Measurements from ENCODE around the gene DYNC2LI1.
A peak's percentile ranks its signal among the peaks of the same experiment; 100 is the strongest.

Gene DYNC2LI1

DNA sequence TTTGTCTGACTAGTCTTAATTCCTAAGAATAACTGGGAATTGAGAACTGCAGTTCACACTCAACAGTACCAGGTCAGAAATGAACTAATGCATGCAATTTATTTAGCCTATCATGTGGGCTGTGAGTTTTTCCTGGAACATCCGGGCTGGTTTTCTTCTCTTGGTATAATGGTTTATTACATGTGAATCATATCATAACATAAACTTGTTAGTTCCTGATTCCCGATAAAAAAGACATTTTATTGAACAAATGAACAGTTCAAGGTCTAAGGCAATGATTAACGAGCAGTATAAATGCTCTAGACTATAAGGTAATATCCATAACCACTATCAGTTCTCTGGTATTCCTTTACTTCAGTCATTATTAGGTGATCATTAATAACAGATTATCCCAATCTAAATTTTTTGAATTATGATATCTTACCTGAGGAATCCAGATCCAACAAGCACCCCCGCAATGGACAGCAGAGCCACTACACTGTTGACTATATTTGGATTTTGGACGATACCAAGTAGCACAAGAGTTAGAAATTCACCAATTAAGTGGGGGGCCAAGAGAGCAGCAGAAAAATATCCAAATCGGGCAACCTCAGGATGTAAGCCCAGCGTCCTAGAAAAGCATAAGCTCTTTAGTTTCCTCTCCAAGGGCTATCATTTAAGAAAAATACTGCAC is 45.8 kb downstream of the DYNC2LI1 start:
- no peak for DNase-seq

DNA sequence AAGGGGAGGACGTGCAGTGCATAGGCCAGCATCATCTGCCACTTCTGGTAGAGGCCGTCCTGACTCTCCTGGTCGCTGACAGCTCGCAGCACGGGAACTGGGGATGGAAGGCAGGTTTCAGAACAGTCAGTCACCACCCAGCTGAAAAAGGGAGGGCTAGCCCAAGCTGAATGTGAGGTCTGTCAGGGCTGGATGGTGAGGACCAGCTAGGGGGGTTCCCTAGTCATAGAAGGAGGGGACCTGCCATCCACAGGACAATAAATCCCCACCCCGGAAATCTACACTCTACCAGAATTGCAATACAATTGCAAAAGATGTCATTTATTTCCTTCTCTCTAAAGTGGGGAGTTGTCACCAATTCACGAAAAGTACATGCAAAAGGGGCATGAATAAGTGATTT is 49.0 kb downstream of the DYNC2LI1 start:
- DNase-seq: no peak

DNA sequence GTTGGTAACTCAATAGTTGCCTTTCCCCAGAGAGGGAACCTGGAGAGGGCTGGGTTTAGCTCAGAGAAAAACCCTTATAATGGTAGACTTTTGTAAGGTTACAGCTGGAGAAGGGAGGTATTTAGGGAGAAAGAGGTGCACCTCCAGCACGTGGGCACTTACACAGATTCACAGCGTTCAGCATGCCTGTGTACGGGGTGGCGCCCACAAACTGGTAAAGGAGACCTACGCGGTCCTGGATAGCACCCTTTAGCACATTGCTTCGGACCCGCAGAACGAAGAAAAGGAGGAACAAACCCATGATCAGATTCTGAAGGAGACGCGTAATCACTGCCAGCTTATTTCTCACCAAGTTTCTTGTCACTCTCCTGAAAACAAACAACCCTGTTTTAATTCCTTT is 49.9 kb downstream of the DYNC2LI1 start:
- DNase-seq: no peak

DNA sequence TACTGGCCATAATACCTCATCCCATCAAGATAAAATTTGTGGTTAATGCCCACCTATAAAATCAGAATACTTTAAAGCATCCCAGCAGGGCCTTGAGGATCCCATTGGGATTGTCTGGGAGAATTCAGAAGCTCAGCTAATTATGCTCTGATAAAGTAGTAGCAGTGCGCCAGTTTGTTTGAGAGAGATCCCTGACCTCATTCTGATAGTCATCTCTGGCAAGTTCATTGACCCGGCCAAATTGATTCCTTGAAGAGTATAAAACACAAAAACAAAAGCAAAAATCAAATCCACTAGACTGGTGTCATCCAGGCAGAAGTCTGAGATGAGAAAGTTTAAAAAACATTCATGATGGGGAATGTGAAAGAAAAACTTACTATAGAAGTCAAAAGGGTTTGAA is 50.7 kb downstream of the DYNC2LI1 start:
- DNase-seq: no peak

DNA sequence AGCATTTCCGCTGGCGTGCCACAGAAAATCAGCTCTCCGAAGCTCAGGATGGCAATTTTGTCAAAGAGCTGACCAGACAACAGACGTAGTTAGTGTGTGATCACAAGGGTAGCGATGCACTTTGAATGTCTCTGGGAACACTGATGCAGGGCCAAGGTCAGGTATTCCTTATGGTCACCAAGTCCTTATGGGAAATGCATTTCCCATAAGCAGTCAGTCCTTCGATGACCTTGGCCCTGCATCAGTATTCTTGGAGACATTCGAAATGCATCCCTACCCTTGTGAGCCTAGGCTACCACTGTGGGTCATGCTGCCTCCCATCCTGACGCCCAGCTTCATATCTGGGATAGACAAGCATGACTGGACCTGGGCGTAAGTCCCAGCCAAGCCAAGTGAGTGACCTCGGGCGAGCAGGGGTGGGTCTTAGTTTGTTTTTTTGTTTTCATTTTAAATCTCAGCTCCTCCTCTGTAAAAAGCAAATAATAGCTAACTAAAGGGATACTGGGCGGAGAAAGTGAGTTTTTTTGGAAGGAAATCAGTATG is 51.2 kb downstream of the DYNC2LI1 start:
- DNase-seq: no peak

DNA sequence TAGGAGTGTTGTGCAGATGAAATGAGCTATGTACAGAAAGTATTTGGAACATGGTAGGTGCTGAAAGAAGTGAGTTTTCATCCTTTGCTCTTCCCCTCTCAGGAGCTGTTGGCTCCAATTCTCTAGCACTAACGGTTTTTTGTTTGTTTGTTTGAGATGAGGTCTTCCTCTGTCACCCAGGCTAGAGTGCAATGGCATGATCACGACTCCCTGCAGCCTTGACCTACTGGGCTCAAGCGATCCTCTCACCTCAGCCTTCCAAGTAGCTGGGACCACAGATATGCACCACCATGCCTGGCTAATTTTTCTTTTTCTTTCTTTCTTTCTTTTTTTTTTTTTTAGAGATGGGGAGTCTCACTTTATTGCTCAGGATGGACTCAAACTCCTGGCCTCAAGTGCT is 52.0 kb downstream of the DYNC2LI1 start:
- no peak for DNase-seq

DNA sequence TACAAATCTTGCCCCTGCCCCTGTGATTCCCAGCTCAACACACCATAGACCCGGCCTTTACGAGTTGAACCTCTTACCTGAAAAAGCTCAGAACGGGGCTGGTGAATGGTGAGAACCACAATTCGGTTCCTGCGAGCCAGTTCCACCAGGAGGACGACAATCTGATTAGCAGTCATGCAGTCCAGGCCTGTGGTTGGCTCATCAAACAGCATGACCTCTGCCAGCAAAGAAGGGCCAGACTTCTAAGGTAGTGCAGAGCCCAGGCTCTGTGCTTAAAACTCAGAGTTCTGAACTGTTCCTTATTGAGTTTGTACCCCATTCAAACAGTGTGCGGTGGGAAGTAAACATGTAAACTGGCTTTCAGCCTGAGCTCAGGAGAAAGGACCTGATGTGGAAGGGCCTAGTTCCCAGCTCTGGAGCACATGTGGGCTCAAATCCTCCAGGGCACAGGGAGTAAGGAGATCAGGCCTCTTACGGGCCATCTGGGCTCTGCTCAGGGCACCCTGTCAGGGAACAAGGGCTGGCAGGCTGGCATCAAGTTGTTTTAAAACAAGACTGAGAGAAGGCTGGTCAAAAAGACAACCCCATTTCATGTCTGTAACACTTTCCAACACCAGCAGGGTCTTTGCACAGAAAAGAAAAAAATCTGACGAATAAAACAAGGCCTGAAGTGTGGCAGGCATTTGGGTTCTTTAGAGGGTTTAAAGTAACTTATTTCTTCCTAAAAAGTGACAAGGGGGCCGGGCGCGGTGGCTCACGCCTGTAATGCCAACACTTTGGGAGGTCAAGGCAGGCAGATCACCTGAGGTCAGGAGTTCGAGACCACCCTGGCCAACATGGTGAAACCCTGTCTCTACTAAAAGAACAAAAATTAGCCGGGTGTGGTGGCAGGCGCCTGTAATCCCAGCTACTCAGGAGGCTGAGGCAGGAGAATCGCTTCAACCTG is 52.7 kb downstream of the DYNC2LI1 start:
- no peak for DNase-seq

DNA sequence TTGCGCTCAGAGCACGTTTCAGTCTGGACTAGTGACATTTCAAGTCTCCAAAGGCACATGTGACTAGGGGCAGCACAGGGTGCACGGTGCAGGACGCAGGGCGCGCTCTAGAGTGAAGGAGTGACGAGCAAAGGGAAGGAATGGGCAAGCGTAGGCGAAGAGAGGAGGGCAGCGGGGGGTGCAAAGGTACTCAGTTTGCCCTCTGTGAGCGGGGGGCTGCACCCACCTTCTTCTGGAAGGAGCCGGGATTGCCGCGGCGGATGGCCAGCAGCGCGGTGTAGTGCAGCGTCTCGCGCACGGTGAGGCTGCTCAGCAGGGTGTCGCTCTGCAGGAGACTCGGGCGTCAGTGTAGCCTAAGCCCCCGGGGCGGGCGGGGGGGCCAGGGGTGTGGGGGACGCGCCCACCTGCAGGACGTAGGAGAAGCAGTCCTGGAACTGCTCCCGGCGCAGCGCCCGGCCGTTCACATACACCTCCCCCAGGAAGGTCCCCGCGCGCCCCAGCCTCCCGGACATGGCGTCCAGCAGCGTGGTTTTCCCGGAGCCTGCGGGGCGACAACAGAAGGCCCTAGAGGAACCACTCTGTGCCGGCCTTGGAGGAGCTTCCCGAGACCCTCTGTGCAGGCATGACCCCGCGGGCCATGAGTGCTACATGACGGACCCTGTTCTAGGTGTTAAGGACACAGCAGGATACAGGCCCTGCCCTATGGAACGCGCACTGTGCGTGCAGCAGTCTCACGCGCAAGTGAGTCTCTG is 57.9 kb downstream of the DYNC2LI1 start:
- DNase-seq: peak; percentile 81

DNA sequence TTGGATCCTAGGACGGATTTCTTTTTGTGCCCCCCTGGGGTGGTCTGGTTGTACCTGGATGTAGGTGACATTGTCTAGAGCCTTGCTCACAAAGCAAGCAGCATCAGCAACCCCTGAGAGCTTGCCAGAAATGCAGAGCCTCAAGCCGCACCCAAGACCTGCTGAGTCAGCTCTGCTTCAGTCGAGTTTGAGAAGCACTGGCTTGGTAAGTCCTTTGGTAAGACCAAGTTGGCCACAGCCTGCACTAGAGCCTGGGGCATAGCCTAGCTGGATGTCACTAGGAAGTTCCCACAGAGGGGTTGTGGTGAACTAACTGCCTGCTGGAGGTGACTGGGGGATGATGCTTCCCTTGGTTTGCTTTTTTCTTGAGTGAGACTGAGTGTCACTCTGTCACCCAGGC is 58.6 kb downstream of the DYNC2LI1 start:
- DNase-seq: peak; percentile 34

DNA sequence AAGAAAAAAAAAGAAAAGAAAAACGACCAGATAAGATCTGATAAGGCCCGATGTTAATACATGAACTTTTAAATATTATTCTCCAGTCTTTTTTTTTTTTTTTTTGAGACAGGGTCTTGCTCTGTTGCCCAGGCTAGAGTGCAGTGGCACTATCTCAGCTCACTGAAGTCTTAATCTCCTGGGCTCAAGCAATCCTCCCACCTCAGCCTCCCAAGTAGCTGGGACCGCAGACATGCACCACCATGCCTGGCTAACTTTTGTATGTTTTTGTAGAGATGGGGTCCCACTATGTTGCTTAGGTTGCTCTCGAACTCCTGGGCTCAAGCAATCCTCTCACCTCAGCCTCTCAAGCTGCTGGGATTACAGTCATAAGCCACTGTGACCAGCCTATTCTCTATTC is 63.2 kb downstream of the DYNC2LI1 start:
- DNase-seq: no peak

DNA sequence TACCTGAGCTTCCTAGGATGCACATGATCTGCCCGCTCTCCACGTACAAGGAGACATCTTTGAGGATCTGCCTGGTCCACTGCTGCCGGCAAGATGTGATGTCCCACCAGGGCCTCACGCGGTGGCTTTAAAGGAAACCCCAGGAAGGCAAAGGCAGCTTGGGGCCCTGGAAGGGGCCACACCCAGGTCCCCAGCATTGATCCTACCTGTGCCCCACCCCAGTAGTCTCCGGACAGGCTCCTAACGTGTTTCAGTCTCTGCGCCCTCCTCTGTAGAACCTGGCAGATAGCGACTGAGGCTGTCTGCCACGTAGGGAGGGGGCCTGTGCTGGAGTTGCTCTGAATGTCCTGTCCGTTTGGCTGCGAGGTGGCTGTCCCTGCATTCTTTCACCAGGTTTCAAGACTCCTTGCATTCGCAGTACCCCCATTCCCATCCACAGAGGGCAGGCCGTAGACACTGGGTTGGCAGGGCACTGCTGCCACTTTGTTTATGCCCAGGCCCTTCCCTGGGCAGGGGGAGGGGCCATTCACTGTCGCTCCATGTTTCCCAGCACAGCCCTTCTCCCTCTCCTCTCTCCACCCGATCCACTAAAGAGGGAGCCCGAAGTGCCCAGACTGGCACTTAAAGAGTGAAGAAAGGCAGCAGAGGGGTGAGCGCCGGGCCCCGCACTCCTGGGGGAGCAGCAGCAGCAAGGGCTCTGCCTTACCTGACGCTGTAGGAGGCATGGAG is 64.2 kb downstream of the DYNC2LI1 start:
- DNase-seq: no peak

DNA sequence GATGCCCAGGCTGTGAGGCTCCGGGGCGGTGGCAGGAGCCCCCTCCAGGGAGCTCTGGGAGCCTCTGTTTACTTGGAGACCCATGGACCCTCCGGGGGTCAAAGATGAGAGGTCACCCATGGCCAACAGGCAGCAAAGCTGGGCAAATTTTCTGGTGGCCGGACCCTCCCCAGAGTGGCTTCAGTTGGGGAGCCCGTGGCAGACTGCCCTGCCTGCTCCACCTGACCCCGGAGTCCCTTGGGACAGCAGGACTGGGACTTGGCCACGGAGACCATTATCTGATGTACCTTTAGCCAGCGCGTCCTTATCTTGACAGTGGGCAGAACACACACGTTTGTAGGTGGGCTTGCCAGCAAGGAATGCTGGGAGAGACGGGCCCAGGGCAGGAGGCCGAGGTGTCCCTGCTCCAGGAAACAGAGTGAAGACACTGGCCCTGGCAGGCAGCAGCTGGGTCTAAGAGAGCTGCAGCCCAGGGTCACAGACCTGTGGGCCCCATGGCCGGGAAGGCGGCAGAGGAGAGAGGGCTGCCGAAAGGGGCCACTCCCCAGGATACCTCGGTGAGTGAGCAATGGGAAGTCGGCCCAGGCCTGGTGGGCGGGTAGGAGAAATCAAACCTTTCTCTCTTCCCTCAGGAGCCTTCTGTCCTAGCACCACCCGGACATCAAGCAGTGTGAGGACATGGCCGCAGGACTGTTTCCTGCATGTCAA is 64.9 kb downstream of the DYNC2LI1 start, which contains the start of the genes ABCG5 and ABCG8:
Gene ABCG5 (minus strand): TSS at position 280 of the 708 bp plus-strand sequence. CDS start 160 bp downstream, at position 120.
Gene ABCG8 (plus strand): TSS at position 412 of the 708 bp plus-strand sequence. CDS start 83 bp downstream, at position 495.
- no peak for DNase-seq

DNA sequence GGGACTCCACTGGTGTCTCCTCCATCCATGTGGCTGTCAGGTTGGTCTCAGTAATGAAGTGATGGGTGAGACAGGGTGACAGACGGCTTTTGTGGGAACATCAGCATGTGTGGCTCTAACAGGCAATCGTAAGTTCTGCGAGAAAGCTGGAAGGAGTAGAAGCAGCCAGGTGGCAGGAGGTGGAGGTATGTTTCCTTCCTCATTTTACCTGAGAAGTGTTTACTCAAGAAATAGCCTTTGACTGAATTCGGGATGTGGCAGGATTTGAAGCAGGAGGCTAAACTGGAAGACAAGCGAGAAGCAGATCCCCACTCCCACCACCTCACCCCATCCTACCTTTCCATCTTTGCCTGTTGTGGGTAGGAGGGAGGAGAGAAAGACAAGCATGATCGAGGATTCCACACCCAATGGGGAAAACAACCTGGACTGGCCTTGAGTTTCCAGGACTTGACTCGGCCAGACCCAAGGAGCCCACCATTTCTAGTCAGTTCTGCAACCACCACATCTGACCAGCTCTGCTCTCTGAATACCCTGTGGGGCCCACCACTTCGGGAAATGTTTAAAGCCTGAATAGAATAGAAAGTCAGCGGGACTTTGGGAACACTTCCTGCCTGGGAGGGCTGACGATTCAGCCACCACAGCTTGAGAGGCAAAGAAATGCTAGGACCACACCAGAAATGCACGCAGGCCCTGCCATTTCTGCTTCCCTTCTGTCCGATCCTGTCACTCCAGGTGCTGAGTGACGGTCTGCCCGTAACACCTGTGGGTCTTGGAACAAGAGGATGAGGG is 66.1 kb downstream of the DYNC2LI1 start:
- DNase-seq: no peak

DNA sequence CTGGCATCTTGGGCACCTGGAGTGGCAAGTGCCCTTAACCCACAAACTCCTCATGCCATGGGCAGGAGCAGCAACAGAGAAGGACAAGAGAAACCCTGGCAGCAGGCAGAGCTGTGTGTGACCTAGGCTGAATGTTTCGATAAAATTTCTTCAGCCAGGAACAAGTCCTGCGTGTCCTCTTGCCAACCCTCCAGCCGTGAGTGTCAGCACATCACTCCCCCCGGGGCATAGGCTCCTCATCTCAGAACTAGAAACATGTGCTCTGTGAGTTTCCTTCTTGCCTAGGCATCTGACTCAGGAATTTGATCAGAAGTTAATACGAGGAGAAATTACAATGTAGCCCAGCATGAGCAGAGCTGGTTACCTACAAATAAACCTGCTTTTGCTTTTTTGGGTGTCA is 67.1 kb downstream of the DYNC2LI1 start:
- no peak for DNase-seq

DNA sequence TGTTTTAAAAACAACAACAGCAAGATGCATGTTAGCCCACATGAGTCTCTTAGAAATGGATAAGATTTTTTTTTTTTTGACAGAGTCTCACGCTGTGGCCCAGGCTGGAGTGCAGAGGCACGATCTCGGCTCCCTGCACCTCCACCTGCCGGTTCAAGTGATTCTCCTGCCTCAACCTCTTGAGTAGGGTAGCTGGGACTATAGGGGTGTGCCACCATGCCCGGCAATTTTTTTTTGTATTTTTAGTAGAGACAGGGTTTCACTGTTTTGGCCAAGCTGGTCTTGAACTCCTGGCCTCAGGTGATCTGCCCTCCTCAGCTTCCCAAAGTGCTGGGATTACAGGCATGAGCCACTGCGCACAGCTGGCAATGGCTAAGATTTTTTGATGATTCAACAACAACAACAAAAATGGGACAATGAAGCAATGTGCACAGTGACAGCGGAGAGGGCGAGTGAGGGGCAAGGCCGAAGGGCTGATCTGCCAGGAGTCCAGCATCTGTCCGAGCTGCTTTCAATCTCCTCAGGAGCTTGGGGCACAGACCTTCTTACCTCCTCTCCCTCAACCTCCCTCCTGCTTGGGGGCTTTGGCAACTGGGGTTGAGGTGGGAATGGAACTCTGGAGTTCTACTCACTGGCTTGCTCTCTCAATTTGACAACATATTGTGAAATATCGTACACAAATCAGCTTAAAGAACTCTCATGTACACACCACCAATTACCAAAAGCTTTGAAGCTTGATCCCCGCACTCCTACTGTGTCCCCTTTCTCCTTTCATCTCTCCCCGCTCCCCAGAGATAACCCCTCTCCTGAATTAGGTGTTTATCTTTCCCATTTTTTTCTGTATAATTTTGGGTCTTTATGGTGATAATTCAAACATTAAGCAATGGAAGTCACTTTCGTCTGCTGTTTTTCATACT is 68.4 kb downstream of the DYNC2LI1 start:
- no peak for DNase-seq

DNA sequence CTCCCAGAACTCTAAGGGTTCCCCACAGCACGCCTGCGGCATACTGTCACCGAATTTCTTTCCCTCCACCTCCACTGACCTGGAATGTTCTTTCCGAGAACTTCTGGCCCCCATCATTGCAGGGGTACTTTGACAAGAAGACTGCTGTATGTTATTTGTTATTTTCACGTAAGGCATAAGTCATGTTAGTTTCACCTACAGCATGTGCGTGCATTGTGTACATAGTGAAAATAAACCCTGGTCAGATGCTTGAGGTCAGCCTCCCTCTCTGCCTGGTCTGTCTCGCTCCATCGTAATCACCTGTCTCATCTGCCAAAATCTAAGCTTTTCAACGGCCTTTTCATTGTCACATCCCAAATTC is 69.0 kb downstream of the DYNC2LI1 start:
- DNase-seq: no peak

DNA sequence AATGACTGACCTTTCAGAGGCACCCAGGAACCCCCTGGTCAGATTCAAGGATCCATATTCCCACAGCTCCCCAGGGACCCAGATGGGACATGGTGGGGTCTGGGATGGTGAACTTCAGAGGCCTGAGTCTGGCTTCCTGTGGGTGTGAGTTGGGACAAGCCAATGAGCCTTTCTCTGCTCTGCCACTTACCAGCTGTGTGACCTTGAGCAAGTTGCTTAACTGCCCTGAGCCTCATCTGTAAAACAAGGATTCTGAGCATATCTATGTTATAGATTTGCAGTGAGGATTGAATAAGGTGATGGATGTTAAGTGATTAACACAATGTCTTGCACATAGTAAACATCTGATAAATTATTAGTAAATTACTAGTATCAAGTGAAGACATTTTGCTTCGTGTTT is 71.3 kb downstream of the DYNC2LI1 start:
- DNase-seq: no peak

DNA sequence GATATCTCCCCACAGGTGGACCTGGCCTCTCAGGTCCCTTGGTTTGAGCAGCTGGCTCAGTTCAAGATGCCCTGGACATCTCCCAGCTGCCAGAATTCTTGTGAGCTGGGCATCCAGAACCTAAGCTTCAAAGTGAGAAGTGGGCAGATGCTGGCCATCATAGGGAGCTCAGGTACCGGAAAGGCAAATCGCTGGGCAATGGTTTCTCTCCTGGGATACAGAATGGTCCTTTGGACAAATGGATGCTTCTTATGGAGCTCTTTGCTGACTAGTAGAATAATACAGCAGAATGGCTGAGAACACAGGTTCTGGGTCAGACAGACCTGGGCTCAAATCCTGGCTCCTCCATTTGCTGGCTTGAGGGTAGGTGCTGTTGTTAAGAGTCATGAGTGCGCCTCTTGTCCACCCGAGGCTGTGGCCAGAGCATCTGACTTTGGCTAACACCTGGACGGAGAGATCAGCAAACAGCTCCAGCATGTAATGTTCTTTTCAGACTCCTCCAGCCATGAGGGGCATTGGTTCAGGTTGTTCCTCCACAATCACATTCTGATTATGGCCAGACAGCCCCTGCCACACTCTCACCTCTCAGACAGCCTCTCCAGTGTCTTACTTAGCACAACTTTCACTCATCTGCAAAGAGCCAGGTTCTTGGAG is 72.4 kb downstream of the DYNC2LI1 start:
- DNase-seq: no peak

DNA sequence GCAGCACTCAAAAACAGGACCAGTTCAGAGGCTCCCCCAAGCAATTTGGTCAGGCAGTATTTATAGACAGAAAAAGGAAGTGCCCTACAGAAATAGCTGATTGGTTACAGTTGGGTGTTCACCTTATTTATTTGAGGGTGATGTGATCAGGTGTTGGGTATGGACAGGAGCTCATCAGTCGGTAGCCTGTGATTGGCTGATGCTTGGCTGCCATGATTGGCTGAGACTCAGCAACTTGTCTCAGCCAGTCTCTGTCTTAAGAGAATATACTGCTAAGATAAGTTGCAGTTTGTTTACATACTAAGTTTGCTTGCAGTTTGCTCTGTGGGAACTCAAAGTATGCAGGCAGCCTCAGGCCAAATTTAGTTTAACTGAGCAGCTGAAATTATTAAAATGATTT is 74.4 kb downstream of the DYNC2LI1 start:
- no peak for DNase-seq

Data from NCI-H146 (cell line).